ENCODE results near the gene TATDN2.

The TATDN2 gene

DNA sequence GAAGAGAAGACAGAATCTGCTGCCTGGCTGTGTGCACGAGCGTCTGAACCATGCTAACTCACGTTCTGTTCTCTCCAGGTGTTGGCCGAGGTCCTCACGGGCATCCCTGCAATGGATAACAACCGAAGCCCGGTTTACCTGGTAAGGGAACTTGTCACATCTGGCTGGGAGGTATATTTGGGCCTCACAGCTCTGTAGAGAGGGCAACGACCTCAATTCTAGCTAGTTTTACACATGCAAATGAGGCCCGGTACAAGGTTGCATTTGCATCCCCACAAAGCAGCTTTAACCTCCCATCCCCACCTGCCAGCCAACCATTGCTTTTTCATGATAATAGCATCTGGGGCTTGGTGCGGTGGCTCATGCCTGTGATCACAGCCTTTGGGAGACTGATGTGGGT, 22.0 kb upstream of the TATDN2 start:
- intact Hi-C loops (cut with micrococcal nuclease), result loop anchor here (5.0 to 10.0 kb wide), 2 partner anchors 84 to 291 kb away; partner anchors contain the start of genes CRELD1 and VHL
- Mint-ChIP-seq H3K4me3 (no peak overlapping the region), H3K9me3 (no peaks in the 10 kb centered on the region), H3K27me3 (no peaks in the 10 kb centered on the region), H3K4me1 (ENCODE audit: low read depth) (peaks cover 38% of the 10 kb centered on the region), H3K36me3 (ENCODE audit: low read depth) (peaks cover 22% of the 10 kb centered on the region), H3K27ac (no peak overlapping the region)

DNA sequence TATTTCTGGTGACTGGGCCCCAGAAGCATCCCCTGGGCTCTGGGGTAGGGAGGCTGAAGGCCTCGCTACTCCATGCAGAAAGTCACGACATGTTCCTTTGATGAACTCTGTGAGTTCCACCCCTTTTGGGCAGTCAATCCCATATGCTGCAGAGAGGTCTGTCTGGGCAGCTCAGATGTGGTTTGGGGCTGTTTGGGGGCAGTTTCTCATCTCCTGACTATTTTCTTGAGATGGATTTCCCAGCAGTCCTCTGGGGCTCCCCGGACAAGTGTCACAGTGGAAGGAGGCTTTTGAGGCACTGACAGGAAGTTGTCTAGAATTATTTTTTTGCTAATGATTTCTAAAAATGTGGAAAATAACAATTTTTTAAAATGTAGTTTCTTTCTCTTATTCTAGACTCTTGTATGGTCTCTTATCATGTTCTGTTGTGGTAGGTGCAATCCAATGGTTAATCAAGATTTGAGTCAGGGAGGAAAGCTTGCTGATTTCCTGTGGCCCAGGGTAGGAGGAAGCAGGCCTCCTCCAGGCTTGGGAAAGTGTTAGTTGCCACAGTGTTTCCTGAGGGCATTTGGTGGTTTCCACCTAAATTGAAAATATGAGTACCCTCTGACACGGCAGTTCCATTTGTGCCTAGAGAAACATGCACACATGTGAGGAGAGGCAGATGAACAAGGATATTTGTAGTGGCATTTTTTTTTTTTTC, 19.9 kb upstream of the TATDN2 start:
- peak overlapping the region; percentile 81 for H3K27ac Mint-ChIP-seq
- intact Hi-C loops (cut with micrococcal nuclease), result loop anchor here (5.0 to 10.0 kb wide), 2 partner anchors 86 to 294 kb away; partner anchors contain the start of genes CRELD1 and VHL
- H3K9me3 Mint-ChIP-seq, result no peaks in the 10 kb centered on the region
- peaks cover 6% of the 10 kb centered on the region for H3K36me3 Mint-ChIP-seq (ENCODE audit: low read depth)
- no peaks in the 10 kb centered on the region for H3K27me3 Mint-ChIP-seq
- H3K4me3 Mint-ChIP-seq, result no peak overlapping the region
- H3K4me1 Mint-ChIP-seq (ENCODE audit: low read depth), result peaks cover 40% of the 10 kb centered on the region

DNA sequence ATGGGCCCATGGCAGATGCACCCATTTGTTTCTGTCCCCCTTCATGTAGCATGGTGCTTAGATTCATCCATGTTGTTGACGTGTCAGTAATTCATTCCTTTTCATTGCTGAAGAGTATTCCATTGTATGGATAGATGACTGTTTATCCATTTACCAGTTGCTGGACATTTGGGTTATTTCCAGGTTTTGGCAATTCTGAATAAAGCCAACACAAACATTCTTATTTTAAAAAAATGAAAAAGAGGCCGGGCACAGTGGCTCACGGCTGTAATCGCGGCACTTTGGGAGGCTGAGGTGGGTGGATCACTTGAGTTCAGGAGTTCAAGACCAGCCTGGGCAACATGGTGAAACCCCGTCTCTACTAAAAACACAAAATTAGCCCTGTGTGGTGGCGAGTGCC, 18.7 kb upstream of the TATDN2 start:
- Mint-ChIP-seq H3K36me3 (ENCODE audit: low read depth) (peaks cover 11% of the 10 kb centered on the region), H3K27me3 (no peaks in the 10 kb centered on the region), H3K9me3 (no peaks in the 10 kb centered on the region), H3K4me3 (no peak overlapping the region), H3K27ac (peak overlapping the region; percentile 81), H3K4me1 (ENCODE audit: low read depth) (peaks cover 31% of the 10 kb centered on the region)
- intact Hi-C loops (cut with micrococcal nuclease), result loop anchor here (5.0 to 10.0 kb wide), 2 partner anchors 87 to 295 kb away; partner anchors contain the start of genes CRELD1 and VHL

DNA sequence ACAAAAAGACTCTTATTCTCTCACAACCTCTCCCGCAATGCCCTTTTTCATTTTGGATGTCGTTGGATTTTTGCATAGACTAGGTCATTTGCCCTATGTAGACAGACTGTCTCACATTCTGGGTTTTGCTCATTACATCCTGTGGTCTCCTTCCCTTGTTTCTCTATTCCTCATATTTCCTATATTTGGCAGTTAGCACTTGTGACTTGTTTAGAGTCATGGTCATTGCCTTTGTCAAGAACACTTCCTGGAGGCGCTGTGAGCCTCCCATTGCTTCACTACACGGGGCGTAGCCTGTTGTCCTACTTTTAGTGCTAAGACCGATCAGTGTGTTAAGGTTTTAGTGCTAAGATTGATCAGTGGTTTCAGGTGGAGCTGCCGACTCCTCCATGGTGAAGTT, 16.1 kb upstream of the TATDN2 start:
- Mint-ChIP-seq H3K4me3 (peak overlapping the region; percentile 68), H3K9me3 (no peaks in the 10 kb centered on the region), H3K36me3 (ENCODE audit: low read depth) (peaks cover 24% of the 10 kb centered on the region), H3K27me3 (no peaks in the 10 kb centered on the region), H3K4me1 (ENCODE audit: low read depth) (peaks cover 24% of the 10 kb centered on the region), H3K27ac (peak overlapping the region; percentile 89)
- intact Hi-C loops (cut with micrococcal nuclease), result loop anchor here (2.0 kb wide), 1 partner anchor 17 kb away; the partner anchor contains the start of gene TATDN2

DNA sequence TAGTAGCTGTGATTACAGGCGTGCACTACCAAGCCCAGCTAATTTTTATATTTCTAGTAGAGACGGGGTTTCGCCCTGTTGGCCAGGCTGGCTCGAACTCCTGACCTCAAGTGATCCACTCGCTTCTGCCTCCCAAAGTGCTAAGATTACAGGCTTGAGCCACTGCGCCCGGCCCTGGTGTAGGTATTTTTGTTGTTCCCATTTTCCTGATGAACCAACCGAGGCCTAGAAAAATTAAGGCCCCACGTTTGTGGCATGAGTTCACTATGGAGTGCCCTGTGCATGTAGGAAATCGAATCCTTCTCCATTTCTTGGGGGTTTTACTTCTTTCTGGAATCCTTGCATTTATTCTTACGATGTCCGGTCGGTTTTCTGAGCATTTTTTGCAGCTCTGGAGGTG, 14.3 kb upstream of the TATDN2 start:
- intact Hi-C loops (cut with micrococcal nuclease), result loop anchor here (2.0 kb wide), 1 partner anchor 15 kb away; the partner anchor contains the start of gene TATDN2
- no peaks in the 10 kb centered on the region for H3K27me3 Mint-ChIP-seq
- peaks cover 28% of the 10 kb centered on the region for H3K4me1 Mint-ChIP-seq (ENCODE audit: low read depth)
- no peak overlapping the region for H3K4me3 Mint-ChIP-seq
- H3K27ac Mint-ChIP-seq, result no peak overlapping the region
- H3K9me3 Mint-ChIP-seq, result no peaks in the 10 kb centered on the region
- peaks cover 32% of the 10 kb centered on the region for H3K36me3 Mint-ChIP-seq (ENCODE audit: low read depth)

DNA sequence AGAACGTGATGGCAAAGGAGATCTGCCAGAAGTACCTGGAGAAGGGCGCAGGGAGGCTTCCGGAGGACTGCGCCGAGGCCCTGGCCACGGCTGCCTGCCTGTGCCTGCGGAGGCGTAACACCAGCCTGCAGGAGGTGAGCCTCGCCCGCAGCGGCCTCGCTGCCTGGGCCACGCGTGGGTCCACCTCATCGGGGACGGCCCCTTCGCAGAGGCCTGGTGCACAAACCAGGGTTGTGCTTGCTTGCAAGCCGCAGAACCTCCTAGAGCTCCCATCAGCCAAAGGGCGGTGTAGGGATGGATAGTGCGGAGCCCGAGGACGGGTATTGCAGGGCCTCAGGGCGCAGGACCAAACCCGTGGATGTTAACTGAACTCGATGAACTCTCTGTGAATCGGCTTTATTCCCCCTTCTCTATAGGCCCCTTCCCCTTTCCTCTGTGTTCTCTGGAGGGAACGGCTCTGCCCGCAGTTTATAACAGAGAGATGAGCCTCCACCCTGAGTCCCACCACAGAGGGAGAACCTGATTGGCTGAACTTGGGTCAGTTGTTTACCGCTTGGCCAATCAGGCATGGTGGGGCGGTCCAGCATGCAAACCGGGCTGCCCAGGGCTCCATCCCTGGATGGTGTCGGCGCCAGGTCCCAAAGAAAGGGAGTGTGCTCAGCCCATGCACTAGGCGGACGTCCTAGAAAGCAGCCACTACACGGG, 13.6 kb upstream of the TATDN2 start:
- Mint-ChIP-seq H3K9me3 (no peaks in the 10 kb centered on the region), H3K36me3 (ENCODE audit: low read depth) (peaks cover 39% of the 10 kb centered on the region), H3K27me3 (no peaks in the 10 kb centered on the region), H3K27ac (peak overlapping the region; percentile 44), H3K4me3 (no peak overlapping the region), H3K4me1 (ENCODE audit: low read depth) (peaks cover 26% of the 10 kb centered on the region)
- intact Hi-C loops (cut with micrococcal nuclease), result no loop called here

DNA sequence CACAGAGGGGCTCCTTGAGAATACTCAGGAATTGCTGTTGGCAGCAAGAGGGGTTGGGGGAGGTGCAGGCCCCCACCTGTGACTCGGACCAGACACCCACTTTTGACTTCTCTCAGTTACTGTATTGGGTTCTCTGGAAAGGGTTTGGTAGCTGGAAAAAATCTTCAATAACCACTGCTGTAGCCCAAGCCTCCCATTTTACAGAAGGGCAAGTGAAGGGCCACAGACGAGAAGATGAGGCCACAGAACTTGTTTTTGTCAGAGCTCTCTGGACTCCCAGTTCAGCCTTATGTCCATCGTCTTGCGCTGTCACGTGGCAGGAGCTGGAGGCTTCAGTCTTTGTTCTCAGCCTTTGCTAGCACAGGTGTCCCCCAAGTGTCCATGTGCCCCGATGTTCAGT, 12.7 kb upstream of the TATDN2 start:
- H3K9me3 Mint-ChIP-seq, result no peaks in the 10 kb centered on the region
- intact Hi-C loops (cut with micrococcal nuclease), result no loop called here
- peaks cover 26% of the 10 kb centered on the region for H3K4me1 Mint-ChIP-seq (ENCODE audit: low read depth)
- H3K27me3 Mint-ChIP-seq, result no peaks in the 10 kb centered on the region
- peak overlapping the region; percentile 44 for H3K27ac Mint-ChIP-seq
- H3K4me3 Mint-ChIP-seq, result no peak overlapping the region
- peaks cover 42% of the 10 kb centered on the region for H3K36me3 Mint-ChIP-seq (ENCODE audit: low read depth)

DNA sequence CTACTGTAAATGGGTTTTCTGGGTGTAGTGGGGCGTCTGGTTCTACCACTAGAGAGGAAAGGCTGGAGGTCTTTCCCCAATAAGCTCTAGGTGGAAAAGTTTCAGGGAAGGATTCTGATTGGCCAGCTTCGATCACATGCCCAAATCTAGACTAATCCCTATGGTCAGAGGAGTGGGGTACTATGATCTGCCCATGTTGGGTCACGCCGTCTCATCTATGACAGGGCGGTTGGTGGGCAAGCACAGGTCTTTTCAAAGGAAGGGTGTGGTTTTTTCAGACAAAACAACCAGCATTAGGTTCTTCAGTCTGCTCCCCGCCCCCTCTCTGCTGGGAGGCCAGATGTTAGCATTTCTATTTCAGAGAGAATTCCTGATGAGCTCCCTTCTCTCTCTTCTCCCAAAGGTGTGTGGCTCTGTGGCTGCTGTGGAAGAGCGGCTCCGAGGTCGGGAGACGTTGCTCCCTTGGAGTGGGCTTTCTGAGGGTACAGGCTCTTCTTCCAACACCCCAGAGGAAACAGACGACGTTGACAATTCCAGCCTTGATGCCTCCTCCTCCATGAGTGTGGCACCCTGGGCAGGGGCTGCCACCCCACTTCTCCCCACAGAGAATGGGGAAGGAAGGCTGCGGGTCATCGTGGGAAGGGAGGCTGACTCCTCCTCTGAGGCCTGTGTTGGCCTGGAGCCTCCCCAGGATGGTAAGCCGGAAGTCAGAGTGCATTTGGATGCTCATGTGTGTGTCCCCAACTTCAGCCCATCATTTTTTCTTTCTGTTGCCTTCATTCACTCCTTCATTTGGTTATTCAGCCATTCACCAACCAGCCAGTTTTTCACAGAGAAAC, 9.7 kb upstream of the TATDN2 start:
- Mint-ChIP-seq H3K36me3 (ENCODE audit: low read depth) (peaks cover 55% of the 10 kb centered on the region), H3K4me1 (ENCODE audit: low read depth) (peaks cover 29% of the 10 kb centered on the region), H3K9me3 (no peaks in the 10 kb centered on the region), H3K27me3 (no peaks in the 10 kb centered on the region), H3K4me3 (no peak overlapping the region), H3K27ac (peak overlapping the region; percentile 84)
- intact Hi-C loops (cut with micrococcal nuclease), result no loop called here

DNA sequence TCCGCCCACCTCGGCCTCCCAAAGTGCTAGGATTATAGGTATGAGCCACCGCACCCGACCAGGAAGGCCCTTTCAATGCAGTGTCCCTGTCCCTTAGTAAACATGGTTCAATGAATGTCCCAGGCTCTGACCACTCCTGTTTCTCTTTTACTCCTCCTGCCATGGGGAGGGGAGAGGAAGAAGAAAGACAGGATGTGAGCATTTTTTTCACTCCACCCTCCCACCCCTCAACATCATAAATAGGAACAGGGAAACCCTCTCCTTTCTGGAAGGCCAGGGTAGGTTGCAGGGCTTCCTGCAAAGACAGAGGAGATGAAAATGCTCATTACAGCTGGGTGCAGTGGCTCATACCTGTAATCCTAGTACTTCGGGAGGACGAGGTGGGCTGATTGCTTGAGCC, 7.5 kb upstream of the TATDN2 start:
- intact Hi-C loops (cut with micrococcal nuclease), result no loop called here
- Mint-ChIP-seq H3K27me3 (no peaks in the 10 kb centered on the region), H3K36me3 (ENCODE audit: low read depth) (peaks cover 57% of the 10 kb centered on the region), H3K27ac (peak overlapping the region; percentile 76), H3K9me3 (peaks cover 15% of the 10 kb centered on the region), H3K4me3 (no peak overlapping the region), H3K4me1 (ENCODE audit: low read depth) (peaks cover 29% of the 10 kb centered on the region)

DNA sequence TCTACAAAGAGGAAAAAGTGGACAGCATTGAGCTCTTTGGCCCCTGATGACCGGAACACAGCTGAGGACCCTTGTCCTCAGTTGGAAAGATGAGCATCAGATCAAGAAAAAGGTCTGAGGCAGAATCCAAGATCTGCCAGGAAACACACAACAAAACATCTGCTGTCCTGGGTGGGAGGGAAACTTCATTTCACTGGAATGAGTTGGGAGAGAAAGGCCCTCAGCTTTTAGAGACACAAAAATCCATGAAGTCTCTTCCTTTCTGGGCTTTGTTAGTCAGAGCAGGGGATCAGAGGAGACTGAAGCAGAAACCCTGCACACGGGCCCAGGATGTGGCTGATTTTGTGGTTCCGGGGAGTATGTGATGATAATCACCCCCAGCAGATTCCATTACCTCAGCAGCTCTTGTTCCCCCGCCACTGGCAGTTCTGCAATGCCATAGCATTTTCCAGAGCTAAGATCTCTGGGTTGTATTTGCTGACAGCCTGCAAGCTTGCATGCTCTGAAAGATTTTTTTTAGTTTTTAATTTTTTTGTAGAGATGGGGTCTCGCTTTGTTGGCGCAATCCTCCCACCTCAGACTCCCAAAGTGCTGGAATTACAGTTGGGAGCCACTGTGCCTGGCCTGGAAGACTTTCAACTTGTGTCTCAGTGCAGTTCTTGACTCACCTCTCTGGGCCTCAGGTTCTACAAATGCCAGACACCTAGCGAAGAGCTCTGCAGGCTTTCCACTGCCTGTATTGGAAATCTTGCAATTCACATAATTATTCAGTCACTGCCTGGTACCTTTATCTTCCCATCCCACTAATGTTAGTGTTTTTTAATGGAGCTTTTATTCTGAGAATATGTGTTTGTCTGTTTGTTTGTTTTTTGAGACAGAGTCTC, 5.8 kb upstream of the TATDN2 start:
- peaks cover 29% of the 10 kb centered on the region for H3K4me1 Mint-ChIP-seq (ENCODE audit: low read depth)
- H3K27me3 Mint-ChIP-seq, result no peaks in the 10 kb centered on the region
- no peak overlapping the region for H3K4me3 Mint-ChIP-seq
- peak overlapping the region; percentile 85 for H3K27ac Mint-ChIP-seq
- peaks cover 57% of the 10 kb centered on the region for H3K36me3 Mint-ChIP-seq (ENCODE audit: low read depth)
- intact Hi-C loops (cut with micrococcal nuclease), result no loop called here
- peaks cover 20% of the 10 kb centered on the region for H3K9me3 Mint-ChIP-seq

DNA sequence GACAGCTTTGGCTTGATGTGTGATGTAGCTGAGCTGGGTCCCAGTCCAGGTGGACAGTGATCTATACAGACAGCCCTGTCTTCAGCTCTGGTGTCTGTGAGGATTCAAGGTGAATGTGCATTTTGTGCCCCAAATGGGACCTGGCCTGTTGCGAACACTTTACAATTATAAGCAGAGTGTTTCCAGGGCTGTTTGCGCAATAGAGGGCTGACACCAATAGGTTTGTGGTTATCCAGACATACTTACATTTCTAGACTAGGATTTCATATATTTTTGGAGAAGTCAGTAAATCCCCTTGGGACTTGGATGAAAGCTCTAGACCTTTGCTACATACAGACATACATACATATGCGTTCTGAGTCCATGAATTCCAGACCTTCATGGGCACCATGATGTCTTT, 4.2 kb upstream of the TATDN2 start:
- no peak overlapping the region for H3K4me3 Mint-ChIP-seq
- H3K4me1 Mint-ChIP-seq (ENCODE audit: low read depth), result peaks cover 25% of the 10 kb centered on the region
- no peaks in the 10 kb centered on the region for H3K27me3 Mint-ChIP-seq
- H3K27ac Mint-ChIP-seq, result no peak overlapping the region
- H3K9me3 Mint-ChIP-seq, result peaks cover 20% of the 10 kb centered on the region
- peaks cover 59% of the 10 kb centered on the region for H3K36me3 Mint-ChIP-seq (ENCODE audit: low read depth)
- intact Hi-C loops (cut with micrococcal nuclease), result no loop called here

DNA sequence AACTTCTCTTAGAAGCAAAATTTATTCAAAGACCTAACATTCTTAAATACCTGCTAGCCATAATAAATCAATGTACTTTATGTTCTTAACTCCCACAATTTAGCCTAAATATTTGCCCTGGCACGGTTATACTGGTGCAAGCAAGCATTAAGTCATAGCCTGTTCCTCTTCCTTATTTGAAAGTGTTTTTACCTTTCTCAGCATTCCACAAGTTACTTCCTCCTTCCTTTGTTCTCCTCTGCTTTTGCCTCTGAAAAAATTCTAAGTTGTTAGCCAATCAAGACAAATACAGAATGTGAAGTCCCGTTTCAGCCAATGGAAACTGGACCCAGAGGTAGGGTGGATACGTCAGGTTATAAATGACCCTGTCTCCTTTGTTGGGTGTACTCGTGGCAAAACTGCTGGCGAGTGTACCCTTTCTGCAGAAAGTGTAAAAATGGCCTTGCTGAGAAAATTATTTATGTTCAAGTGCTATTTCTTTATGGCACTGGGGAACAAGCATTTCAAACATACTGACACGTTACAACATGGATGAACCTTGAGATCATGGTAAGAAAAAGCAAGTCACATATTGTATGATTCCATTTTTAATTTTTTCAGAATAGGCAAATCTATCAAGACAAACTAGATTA, 3.1 kb upstream of the TATDN2 start:
- H3K4me1 Mint-ChIP-seq (ENCODE audit: low read depth), result peaks cover 33% of the 10 kb centered on the region
- peaks cover 20% of the 10 kb centered on the region for H3K9me3 Mint-ChIP-seq
- peaks cover 58% of the 10 kb centered on the region for H3K36me3 Mint-ChIP-seq (ENCODE audit: low read depth)
- H3K27ac Mint-ChIP-seq, result peak overlapping the region; percentile 33
- H3K27me3 Mint-ChIP-seq, result no peaks in the 10 kb centered on the region
- intact Hi-C loops (cut with micrococcal nuclease), result no loop called here
- no peak overlapping the region for H3K4me3 Mint-ChIP-seq

Measured in dendritic cell treated with granulocyte-macrophage colony-stimulating factor and Interleukin-4, amounts not matched to agents 40 ng/mL and 50 ng/mL, for 4 days (primary cell).